Spleen (tissue), 11 donors: ENCODE data around the gene TTLL1. TPM values are rescaled to one million over a fixed set of nuclear protein-coding genes. Genes with fewer than 3 reads are reported as not detected.

ENCODE experiments used
- DNase-seq: peaks from one replicate; pipeline ENCODE4 v3.0.0-alpha.2; 2020
- H3K27ac ChIP-seq, 8 donors: fragments of 200-600 bp; sonication (generic) in 7 of 8; 1 replicate in 4 of 8; 2 replicates in 4 of 8; pipeline versions ENCODE4 v1.5.0 to v1.8.0; 2016 to 2021; ENCODE audit warnings: inconsistent platforms in 4 of 8, mild to moderate bottlenecking in 4 of 8, moderate library complexity in 1 of 8
- H3K27me3 ChIP-seq, 7 donors: fragments of 200-600 bp; sonication (generic) in 6 of 7; replicated peaks in 1 of 7; 1 replicate in 4 of 7; 2 replicates in 3 of 7; pipeline versions ENCODE4 v1.5.0 to v1.8.0; 2016 to 2021; ENCODE audit warnings: inconsistent platforms in 3 of 7, mild to moderate bottlenecking in 1 of 7
- H3K36me3 ChIP-seq, 6 donors: fragments of 200-600 bp; sonication (generic) in 5 of 6; 1 replicate in 4 of 6; 2 replicates in 2 of 6; pipeline versions ENCODE4 v1.5.0 to v1.8.0; 2016 to 2021; ENCODE audit warnings: inconsistent platforms in 2 of 6
- H3K4me1 ChIP-seq, 6 donors: fragments of 200-600 bp; sonication (generic) in 5 of 6; 1 replicate in 3 of 6; 2 replicates in 3 of 6; pipeline versions ENCODE4 v1.5.0 to v1.8.0; 2016 to 2021; ENCODE audit warnings: inconsistent platforms in 3 of 6
- H3K4me3 ChIP-seq, 8 donors: fragments of 200-600 bp; sonication (generic) in 7 of 8; 1 replicate in 4 of 8; 2 replicates in 4 of 8; pipeline versions ENCODE4 v1.5.0 to v1.8.0; 2016 to 2021; ENCODE audit warnings: inconsistent platforms in 4 of 8, mild to moderate bottlenecking in 4 of 8, moderate library complexity in 2 of 8
- H3K9me3 ChIP-seq, 8 donors: fragments of 200-600 bp; sonication (generic) in 7 of 8; 1 replicate in 4 of 8; 2 replicates in 4 of 8; pipeline versions ENCODE4 v1.5.0 to v1.8.0; 2016 to 2021; ENCODE audit warnings: inconsistent platforms in 4 of 8
- POLR2A ChIP-seq, 3 donors: fragments of 450-650 bp; IDR thresholded peaks; one replicate each; pipeline ENCODE4 v1.5.1; 2017; ENCODE audit warnings: antibody characterized with exemption in 3 of 3, mild to moderate bottlenecking in 1 of 3
- POLR2AphosphoS5 ChIP-seq, 3 donors: sonication (generic); formaldehyde crosslinking; IDR thresholded peaks; one replicate each; pipeline ENCODE4 v1.5.1; 2017; ENCODE audit warnings: antibody characterized with exemption in 3 of 3
- WGBS, 5 donors: extraction: QIAGEN DNeasy Blood & Tissue Kit in 3 of 5; methylation state at CpG; one replicate each; pipeline versions ENCODE4 v1.1.5 to v1.1.7; 2013 to 2018; 5-methylcytosine and 5-hydroxymethylcytosine counted together
- intact Hi-C: fragments of 100-400 bp; cut with DNase I; formaldehyde crosslinking; loops from one replicate; pipeline ENCODE4 v1.15.0; 2023; ENCODE audit warnings: low total_unique reads
- polyA plus RNA-seq, 3 donors: library from polyadenylated mRNA; stranded (reverse); fragments of 200-250 nt; gene quantifications; one replicate each; pipeline ENCODE4 v1.2.1, GENCODE V29; 2013
- total RNA-seq, 7 donors: library from RNA; depleted of rRNA in 3 of 7; stranded (reverse); fragments of >200 nt in 3 of 7; fragmentation: NEBNext Ultra II Directional in 4 of 7; extraction: Animal tissue kit (Norgen Biotek cat#: 25700) in 4 of 7; gene quantifications; one replicate each; pipeline versions ENCODE4 v1.1.0 to v1.2.1, GENCODE V29; 2016 to 2021
- TF ChIP-seq, protein P1 (sequence below), 11 experiments: fragments of 200-600 bp in 7 of 11; fragments of 450-650 bp in 4 of 11; sonication (generic) in 4 of 11; IDR thresholded peaks in 8 of 11; conservative IDR thresholded peaks in 3 of 11; 1 replicate in 7 of 11; 2 replicates in 4 of 11; pipeline versions ENCODE4 v1.4.0 to v1.8.0; 2016 to 2021; ENCODE audit warnings: antibody characterized with exemption in 11 of 11, inconsistent platforms in 4 of 11, mild to moderate bottlenecking in 1 of 11
- donor health status: healthy with polysubstance abuse.
- donor health status: DM: no; HTN: no; CAD: no; lungs with moderate emphysema.
- donor health status: DM: no; HTN: no; CAD: no.
- donor health status: Bipolar disorder and iron deficiency.
- donor health status: healthy.
- donor health status: DM: no; HTN: no; CAD: no.
- donor health status: DM: yes; HTN: yes; CAD: no.

TTLL1 gene
- total and polyA plus RNA-seq, 10 donors: 2.8 to 5.6 (median 3.6) TPM

DNA sequence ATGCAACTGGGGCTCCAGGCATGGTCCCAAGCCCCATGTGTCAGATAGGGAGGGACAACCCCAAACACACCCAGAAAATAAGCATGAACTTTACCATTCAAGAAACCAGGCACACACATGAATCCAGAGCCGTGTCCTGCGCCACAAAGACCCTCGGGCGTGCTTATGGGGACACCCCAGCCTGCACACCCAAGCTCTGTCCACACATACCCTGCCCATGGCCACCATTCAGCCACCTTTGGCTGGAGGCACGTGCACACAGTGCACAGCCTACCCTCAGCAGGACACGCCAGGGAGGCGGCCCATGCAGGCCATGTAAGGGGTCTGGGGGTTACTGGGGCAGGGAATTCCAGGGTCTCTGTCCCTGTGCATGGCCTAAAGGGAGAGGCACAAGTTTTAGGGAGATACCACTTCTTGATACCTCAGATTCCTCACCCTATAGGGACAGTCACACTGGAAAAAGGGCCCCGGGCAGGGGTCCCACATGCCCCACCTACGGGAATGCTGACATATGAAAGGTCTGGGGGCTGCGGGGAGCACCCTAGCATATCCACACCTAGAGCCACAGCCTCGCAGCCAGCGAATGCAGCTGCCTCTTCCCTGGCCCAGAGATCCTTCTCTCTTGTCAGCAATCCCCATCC, 94.8 kb downstream of the TTLL1 start:
- WGBS, 5 donors: 91 to 97% (median 94%) methylated on average over 6 to 12 of the region's 12 CpGs
- DNase-seq: no peak
- intact Hi-C loops: no loop called here
- no peaks in the 10 kb centered on the region for H3K27me3 ChIP-seq
- H3K36me3 ChIP-seq: peaks cover 0 to 4% (median 0%) of the 10 kb centered on the region in 6 donors
- TF ChIP-seq POLR2AphosphoS5 (IDR thresholded peaks at IDR 0.05) (peak in 1 of 3 donors; percentile 21), POLR2A (IDR thresholded peaks at IDR 0.05) (no peak)
- TF ChIP-seq, protein P1, sequence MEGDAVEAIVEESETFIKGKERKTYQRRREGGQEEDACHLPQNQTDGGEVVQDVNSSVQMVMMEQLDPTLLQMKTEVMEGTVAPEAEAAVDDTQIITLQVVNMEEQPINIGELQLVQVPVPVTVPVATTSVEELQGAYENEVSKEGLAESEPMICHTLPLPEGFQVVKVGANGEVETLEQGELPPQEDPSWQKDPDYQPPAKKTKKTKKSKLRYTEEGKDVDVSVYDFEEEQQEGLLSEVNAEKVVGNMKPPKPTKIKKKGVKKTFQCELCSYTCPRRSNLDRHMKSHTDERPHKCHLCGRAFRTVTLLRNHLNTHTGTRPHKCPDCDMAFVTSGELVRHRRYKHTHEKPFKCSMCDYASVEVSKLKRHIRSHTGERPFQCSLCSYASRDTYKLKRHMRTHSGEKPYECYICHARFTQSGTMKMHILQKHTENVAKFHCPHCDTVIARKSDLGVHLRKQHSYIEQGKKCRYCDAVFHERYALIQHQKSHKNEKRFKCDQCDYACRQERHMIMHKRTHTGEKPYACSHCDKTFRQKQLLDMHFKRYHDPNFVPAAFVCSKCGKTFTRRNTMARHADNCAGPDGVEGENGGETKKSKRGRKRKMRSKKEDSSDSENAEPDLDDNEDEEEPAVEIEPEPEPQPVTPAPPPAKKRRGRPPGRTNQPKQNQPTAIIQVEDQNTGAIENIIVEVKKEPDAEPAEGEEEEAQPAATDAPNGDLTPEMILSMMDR (IDR thresholded peaks at IDR 0.05 in 8 of 11, conservative IDR thresholded peaks at IDR 0.05 in 3 of 11): no peak
- H3K27ac ChIP-seq: peak overlapping the region; percentile 13 to 93 (median 88)
- H3K4me3 ChIP-seq: peak overlapping the region in 2 of 8 donors; percentile 5 to 54
- peaks cover 21 to 94% (median 68%) of the 10 kb centered on the region in 6 donors for H3K4me1 ChIP-seq
- peaks cover 0 to 6% (median 0%) of the 10 kb centered on the region in 8 donors for H3K9me3 ChIP-seq

DNA sequence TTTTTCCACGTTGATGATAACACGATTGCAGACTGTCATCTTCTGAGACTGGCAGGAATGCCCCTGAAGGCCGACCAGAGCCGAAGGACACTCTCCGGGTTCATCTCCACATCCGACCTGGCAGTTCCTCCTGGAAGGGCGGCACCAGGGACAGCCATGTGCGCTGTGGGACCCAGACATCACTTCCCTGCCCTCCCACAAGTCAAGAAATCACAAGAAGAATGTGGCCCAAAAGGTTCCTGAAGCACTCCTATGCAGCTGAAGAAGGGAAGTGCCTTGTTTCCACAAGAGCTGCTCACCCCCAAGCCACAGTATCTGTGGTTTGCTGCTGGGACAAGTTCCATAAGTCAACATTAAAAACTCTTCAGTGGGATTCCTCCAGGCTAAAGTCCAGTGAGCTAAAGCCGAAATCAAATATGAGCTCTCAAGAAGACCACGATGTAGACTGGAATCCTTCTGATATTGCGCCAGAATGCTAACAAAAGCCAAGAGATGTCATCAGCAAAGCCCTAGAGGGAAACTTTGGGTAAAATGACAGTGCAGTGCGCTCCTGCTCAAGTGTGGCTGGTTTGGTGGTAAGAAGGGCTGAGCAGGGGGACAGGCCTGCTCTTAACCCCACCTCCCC, 95.4 kb downstream of the TTLL1 start:
- 47 to 75% (median 55%) methylated on average over 12 of the region's 12 CpGs for WGBS, 5 donors
- TF ChIP-seq POLR2A (IDR thresholded peaks at IDR 0.05) (no peak), POLR2AphosphoS5 (IDR thresholded peaks at IDR 0.05) (no peak)
- TF ChIP-seq, protein P1 (IDR thresholded peaks at IDR 0.05 in 8 of 11, conservative IDR thresholded peaks at IDR 0.05 in 3 of 11): no peak
- intact Hi-C loops: no loop called here
- H3K4me1 ChIP-seq: peaks cover 21 to 94% (median 70%) of the 10 kb centered on the region in 6 donors
- peaks cover 0 to 4% (median 0%) of the 10 kb centered on the region in 6 donors for H3K36me3 ChIP-seq
- no peaks in the 10 kb centered on the region for H3K27me3 ChIP-seq
- peak overlapping the region in 7 of 8 donors; percentile 78 to 93 (median 91) for H3K27ac ChIP-seq
- peaks cover 0 to 4% (median 0%) of the 10 kb centered on the region in 8 donors for H3K9me3 ChIP-seq
- no peak for DNase-seq
- H3K4me3 ChIP-seq: peak overlapping the region in 1 of 8 donors; percentile 54

DNA sequence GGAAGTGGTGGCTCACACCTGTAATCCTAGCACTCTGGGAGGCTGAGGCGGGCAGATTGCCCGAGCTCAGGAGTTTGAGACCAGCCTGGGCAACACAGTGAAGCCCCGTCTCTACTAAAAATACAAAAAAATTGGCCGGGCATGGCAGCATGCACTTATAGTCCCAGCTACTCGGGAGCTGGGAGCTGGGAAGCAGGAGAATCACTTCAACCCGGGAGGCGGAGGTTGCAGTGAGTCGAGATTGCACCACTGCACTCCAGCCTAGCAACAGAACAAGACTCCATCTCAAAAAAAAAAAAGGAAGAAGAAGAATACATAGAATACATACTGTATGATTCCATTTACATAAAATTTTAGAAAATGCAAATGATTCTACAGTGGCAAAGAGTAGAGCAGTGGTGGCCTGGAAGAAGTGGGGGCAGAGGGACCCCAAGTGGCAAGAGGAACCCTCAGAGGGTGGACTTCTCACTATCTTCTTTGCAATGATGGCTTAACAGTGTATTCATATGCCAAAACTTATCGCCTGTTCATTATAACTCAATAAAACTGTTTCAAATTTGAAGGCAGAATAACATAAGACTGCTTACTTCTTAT, 96.2 kb downstream of the TTLL1 start:
- Histone ChIP-seq H3K4me3 (no peak overlapping the region), H3K9me3 (peaks cover 0 to 4% (median 0%) of the 10 kb centered on the region in 8 donors), H3K36me3 (peaks cover 0 to 4% (median 0%) of the 10 kb centered on the region in 6 donors), H3K4me1 (peaks cover 19 to 94% (median 65%) of the 10 kb centered on the region in 6 donors), H3K27me3 (no peaks in the 10 kb centered on the region), H3K27ac (peak overlapping the region in 5 of 8 donors; percentile 84 to 93 (median 91))
- 61 to 81% (median 77%) methylated on average over 9 of the region's 9 CpGs for WGBS, 5 donors
- intact Hi-C loops: no loop called here
- no peak for DNase-seq
- TF ChIP-seq POLR2AphosphoS5 (IDR thresholded peaks at IDR 0.05): no peak
- no peak for TF ChIP-seq POLR2A (IDR thresholded peaks at IDR 0.05)
- TF ChIP-seq, protein P1 (IDR thresholded peaks at IDR 0.05 in 8 of 11, conservative IDR thresholded peaks at IDR 0.05 in 3 of 11): no peak

DNA sequence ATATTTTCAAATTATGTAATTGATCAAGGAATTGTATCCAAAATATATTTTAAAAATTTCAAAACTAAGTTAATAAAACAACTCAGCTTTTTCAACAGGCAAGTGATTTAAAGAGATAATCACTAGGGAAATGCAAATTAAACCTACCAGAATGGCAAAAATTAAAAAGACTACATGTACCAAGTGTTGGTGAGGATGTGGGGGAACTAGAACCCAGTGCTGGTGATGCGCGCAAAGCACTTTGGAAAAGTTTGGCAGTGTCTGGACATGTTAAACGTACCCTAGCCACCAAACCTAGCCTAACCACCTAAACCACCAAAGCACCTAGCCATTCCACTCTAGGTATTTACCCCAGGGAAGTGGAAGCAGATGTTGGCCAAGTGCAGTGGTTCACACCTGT, 97.1 kb downstream of the TTLL1 start:
- no peak overlapping the region for H3K4me3 ChIP-seq
- H3K27ac ChIP-seq: peak overlapping the region in 1 of 8 donors; percentile 91
- intact Hi-C loops: no loop called here
- peaks cover 0 to 4% (median 0%) of the 10 kb centered on the region in 6 donors for H3K36me3 ChIP-seq
- no peaks in the 10 kb centered on the region for H3K27me3 ChIP-seq
- TF ChIP-seq POLR2AphosphoS5 (IDR thresholded peaks at IDR 0.05) (no peak), POLR2A (IDR thresholded peaks at IDR 0.05) (no peak)
- TF ChIP-seq, protein P1 (IDR thresholded peaks at IDR 0.05 in 8 of 11, conservative IDR thresholded peaks at IDR 0.05 in 3 of 11): no peak
- DNase-seq: no peak
- H3K4me1 ChIP-seq: peaks cover 16 to 86% (median 58%) of the 10 kb centered on the region in 6 donors
- peaks cover 0 to 4% (median 0%) of the 10 kb centered on the region in 8 donors for H3K9me3 ChIP-seq
- 89 to 97% (median 92%) methylated on average over 3 of the region's 3 CpGs for WGBS, 5 donors
